Ectodermal cell (in vitro differentiated cells): ENCODE data around the gene OSBPL1A.

ENCODE experiments used
- H3K27ac ChIP-seq: 2 replicates; pipeline ENCODE4 v1.7.0; 2013; ENCODE audit warnings: mild to moderate bottlenecking, low read depth, low read length; ENCODE audit not compliant: insufficient read depth, poor library complexity, severe bottlenecking
- H3K27me3 ChIP-seq: 2 replicates; pipeline ENCODE4 v1.7.0; 2013; ENCODE audit warnings: mild to moderate bottlenecking, low read length; ENCODE audit not compliant: insufficient read depth, control insufficient read depth, poor library complexity, severe bottlenecking
- H3K36me3 ChIP-seq: one replicate; pipeline ENCODE4 v1.7.0; 2013; ENCODE audit warnings: low read length; ENCODE audit not compliant: control insufficient read depth, insufficient read depth
- H3K4me1 ChIP-seq: one replicate; pipeline ENCODE4 v1.7.0; 2013; ENCODE audit warnings: low read length; ENCODE audit not compliant: control insufficient read depth, insufficient read depth
- H3K4me3 ChIP-seq: 2 replicates; pipeline ENCODE4 v1.7.0; 2013; ENCODE audit warnings: low read depth, low read length, control low read depth; ENCODE audit not compliant: insufficient read depth
- H3K9me3 ChIP-seq: 2 replicates; pipeline ENCODE4 v1.7.0; 2013; ENCODE audit warnings: mild to moderate bottlenecking, low read length, moderate library complexity; ENCODE audit not compliant: control insufficient read depth
- WGBS, 2 experiments: methylation state at CpG; one replicate each; pipeline ENCODE4 v1.1.7; 2013; ENCODE audit warnings: missing lambda C conversion rate in 2 of 2; 5-methylcytosine and 5-hydroxymethylcytosine counted together

OSBPL1A gene

GRCh38 chr18:24196764-24197163, 200.9 kb downstream of the OSBPL1A start:
- 96 to 98% methylated on average over 4 of the region's 4 CpGs for WGBS, 2 experiments
- no peaks in the 10 kb centered on the region for H3K36me3 ChIP-seq
- no peaks in the 10 kb centered on the region for H3K9me3 ChIP-seq
- H3K27me3 ChIP-seq: no peaks in the 10 kb centered on the region
- H3K4me1 ChIP-seq: no peaks in the 10 kb centered on the region
- no peak overlapping the region for H3K27ac ChIP-seq
- H3K4me3 ChIP-seq: no peak overlapping the region

DNA sequence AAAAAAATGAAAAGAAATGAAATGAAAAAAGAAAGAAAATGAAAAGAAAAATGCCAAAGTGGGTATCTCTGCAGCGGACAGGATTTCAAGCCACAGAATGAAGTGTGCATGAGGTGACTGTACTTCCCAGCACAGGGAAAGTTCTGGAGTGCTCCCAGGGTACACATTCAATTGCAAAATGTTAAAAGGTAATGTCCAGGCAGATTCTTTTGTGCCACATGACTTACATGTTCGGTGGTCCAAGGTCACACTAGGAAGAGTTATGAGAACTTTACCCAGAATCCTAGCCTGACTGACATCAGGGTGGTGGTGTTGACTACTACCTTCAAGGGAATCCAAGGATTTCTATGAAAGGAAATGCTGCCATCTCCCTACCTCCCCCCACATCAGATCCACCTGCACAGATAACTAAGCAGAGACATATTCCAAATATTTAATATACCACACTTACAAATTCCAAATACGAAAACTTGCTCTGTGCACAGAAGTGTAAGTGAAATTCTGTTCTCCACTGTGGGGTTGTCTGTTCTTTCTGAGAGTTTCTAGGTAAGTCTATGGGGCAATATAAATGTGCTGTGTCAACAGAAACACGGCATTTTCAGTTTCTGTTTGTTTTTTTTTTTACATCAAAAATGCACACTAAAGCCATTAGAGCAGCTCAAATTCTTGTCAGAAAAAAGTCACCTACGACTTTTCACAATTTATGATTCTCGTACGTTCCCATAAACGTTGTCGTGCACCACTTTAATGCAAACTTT, 202.1 kb downstream of the OSBPL1A start:
- Histone ChIP-seq H3K4me1 (no peaks in the 10 kb centered on the region), H3K9me3 (no peaks in the 10 kb centered on the region), H3K36me3 (no peaks in the 10 kb centered on the region), H3K27ac (no peak overlapping the region), H3K27me3 (no peaks in the 10 kb centered on the region), H3K4me3 (no peak overlapping the region)
- WGBS, 2 experiments: 91 to 96% methylated on average over 9 of the region's 9 CpGs

- Histone ChIP-seq H3K27me3 (no peaks in the 10 kb centered on the region), H3K27ac (no peak overlapping the region), H3K9me3 (no peaks in the 10 kb centered on the region), H3K4me3 (no peak overlapping the region), H3K4me1 (peaks cover 10% of the 10 kb centered on the region), H3K36me3 (no peaks in the 10 kb centered on the region)
- WGBS, 2 experiments: 92% methylated on average over 2 of the region's 2 CpGs
Measured at GRCh38 chr18:24190590-24190989, 207.0 kb downstream of the OSBPL1A start.

- Histone ChIP-seq H3K9me3 (no peaks in the 10 kb centered on the region), H3K36me3 (no peaks in the 10 kb centered on the region), H3K27me3 (no peaks in the 10 kb centered on the region), H3K27ac (no peak overlapping the region), H3K4me3 (no peak overlapping the region), H3K4me1 (peaks cover 12% of the 10 kb centered on the region)
- 88% methylated on average over 15 of the region's 15 CpGs for WGBS, 2 experiments
Measured at GRCh38 chr18:24189664-24190346, 207.8 kb downstream of the OSBPL1A start.

DNA sequence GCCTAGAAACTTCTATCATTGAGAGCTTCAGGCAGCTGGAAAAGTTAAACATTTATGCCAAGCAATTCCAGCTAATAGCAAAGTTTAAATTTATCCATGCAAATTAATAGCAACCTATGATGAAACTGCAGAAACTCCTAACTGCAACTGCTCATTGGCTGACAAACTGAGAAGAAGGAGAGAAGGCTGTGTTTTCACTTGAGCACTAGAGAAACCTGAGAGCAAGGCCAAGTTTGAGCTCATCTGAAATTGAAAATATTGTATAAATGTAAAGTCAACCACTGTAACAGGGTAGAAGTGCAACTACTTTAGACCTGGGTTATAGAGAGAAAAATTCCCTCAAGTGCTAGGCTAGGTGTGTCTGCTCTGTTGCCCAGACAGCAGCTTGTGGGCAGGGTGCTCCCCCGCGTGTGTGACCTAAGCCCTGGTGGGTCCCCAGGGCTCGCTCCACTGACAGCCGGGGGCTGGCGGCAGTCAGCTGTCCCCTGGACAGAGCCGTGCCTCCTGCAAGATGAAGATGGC, 208.6 kb downstream of the OSBPL1A start:
- no peak overlapping the region for H3K4me3 ChIP-seq
- H3K27ac ChIP-seq: no peak overlapping the region
- no peaks in the 10 kb centered on the region for H3K36me3 ChIP-seq
- no peaks in the 10 kb centered on the region for H3K27me3 ChIP-seq
- peaks cover 13% of the 10 kb centered on the region for H3K4me1 ChIP-seq
- 75 to 76% methylated on average over 6 of the region's 6 CpGs for WGBS, 2 experiments
- H3K9me3 ChIP-seq: no peaks in the 10 kb centered on the region

GRCh38 chr18:24188120-24188519, 209.5 kb downstream of the OSBPL1A start:
- WGBS, 2 experiments: 81 to 94% methylated on average over 5 of the region's 5 CpGs
- H3K4me1 ChIP-seq: peaks cover 13% of the 10 kb centered on the region

DNA sequence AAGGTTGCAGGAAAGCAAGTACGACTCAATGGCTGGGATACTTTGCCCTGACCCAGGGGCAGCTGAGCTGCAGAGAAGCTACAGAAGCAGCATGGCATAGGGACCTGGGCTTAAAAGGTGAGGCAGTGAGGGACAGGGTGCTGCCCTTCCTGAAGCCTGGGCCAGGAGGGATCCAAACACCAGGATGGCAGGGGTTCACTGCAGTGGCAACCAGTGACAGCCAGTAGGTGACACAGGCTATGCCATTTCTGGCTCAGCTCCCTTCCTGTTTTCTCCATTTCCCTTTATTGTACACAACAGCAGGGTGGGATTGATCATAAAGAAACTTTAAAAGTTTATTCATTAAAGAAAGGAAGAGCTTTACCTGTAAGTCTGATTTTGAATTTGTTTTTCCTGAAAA, 209.9 kb downstream of the OSBPL1A start:
- Histone ChIP-seq H3K27ac (no peak overlapping the region), H3K9me3 (no peaks in the 10 kb centered on the region), H3K4me1 (peaks cover 13% of the 10 kb centered on the region), H3K4me3 (no peak overlapping the region), H3K27me3 (no peaks in the 10 kb centered on the region), H3K36me3 (no peaks in the 10 kb centered on the region)
- 94% methylated on average over 1 of the region's 1 CpG for WGBS, 2 experiments

More at GRCh38 chr18:24188120-24188519, 209.5 kb downstream of the OSBPL1A start:
- no peak overlapping the region for H3K27ac ChIP-seq
- H3K27me3 ChIP-seq: no peaks in the 10 kb centered on the region
- no peaks in the 10 kb centered on the region for H3K9me3 ChIP-seq
- H3K4me3 ChIP-seq: no peak overlapping the region
- H3K36me3 ChIP-seq: no peaks in the 10 kb centered on the region

GRCh38 chr18:24187049-24187448, 210.6 kb downstream of the OSBPL1A start:
- Histone ChIP-seq H3K27ac (no peak overlapping the region), H3K27me3 (no peaks in the 10 kb centered on the region), H3K4me1 (peaks cover 13% of the 10 kb centered on the region), H3K4me3 (no peak overlapping the region), H3K9me3 (no peaks in the 10 kb centered on the region), H3K36me3 (no peaks in the 10 kb centered on the region)
- 94 to 98% methylated on average over 4 to 5 of the region's 5 CpGs for WGBS, 2 experiments

GRCh38 chr18:24185805-24186204, 211.8 kb downstream of the OSBPL1A start:
- WGBS, 2 experiments: 96 to 97% methylated on average over 7 of the region's 7 CpGs
- H3K27me3 ChIP-seq: no peaks in the 10 kb centered on the region

DNA sequence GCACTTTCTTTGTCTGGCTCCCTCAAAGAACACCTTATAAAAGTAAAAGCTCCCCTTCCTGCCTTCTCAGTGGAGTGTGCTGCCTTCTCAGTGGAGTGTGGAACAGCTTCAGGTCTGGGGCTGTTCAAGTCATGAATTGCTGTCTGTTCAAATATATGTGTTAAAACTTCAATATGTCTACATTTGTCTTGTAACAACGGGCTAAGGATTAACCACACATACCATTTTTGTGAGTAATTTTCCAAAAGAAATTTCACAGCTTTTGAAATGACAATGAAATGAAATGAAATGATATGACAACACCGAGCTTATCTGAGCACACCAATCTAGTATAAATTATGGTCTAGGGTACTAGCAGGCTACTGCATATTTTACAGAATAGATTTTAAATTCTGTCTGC, 215.8 kb downstream of the OSBPL1A start:
- Histone ChIP-seq H3K4me1 (peaks cover 3% of the 10 kb centered on the region), H3K4me3 (no peak overlapping the region), H3K27ac (no peak overlapping the region), H3K9me3 (no peaks in the 10 kb centered on the region), H3K36me3 (no peaks in the 10 kb centered on the region), H3K27me3 (no peaks in the 10 kb centered on the region)
- whole genome bisulfite sequencing, 2 experiments: 90 to 100% methylated on average over 1 to 2 of the region's 2 CpGs

More at GRCh38 chr18:24185805-24186204, 211.8 kb downstream of the OSBPL1A start:
- Histone ChIP-seq H3K36me3 (no peaks in the 10 kb centered on the region), H3K27ac (no peak overlapping the region), H3K4me1 (peaks cover 13% of the 10 kb centered on the region), H3K9me3 (no peaks in the 10 kb centered on the region), H3K4me3 (no peak overlapping the region)
